Vagina (tissue), 2 donors: Measurements from ENCODE around the gene SLC10A7. TPM values are rescaled to one million over a fixed set of nuclear protein-coding genes. Genes with fewer than 3 reads are reported as not detected.

Experiments
- DNase-seq, 2 donors: peaks; one replicate each; pipeline ENCODE4 v3.0.0-alpha.2; 2017; ENCODE audit errors: extremely low spot score in 2 of 2
- H3K27ac ChIP-seq: fragments of 200-600 bp; sonication (generic); one replicate; pipeline ENCODE4 v1.5.1; 2019
- H3K27me3 ChIP-seq: fragments of 200-600 bp; sonication (generic); one replicate; pipeline ENCODE4 v1.5.1; 2019
- H3K36me3 ChIP-seq, 2 donors: fragments of 200-600 bp; sonication (generic); one replicate each; pipeline ENCODE4 v1.5.1; 2017 to 2019
- H3K4me1 ChIP-seq: fragments of 200-600 bp; sonication (generic); one replicate; pipeline ENCODE4 v1.5.1; 2019
- H3K4me3 ChIP-seq, 2 donors: fragments of 200-600 bp; sonication (generic); 1 replicate in 1 of 2; 2 replicates in 1 of 2; pipeline ENCODE4 v1.5.1; 2016 to 2019
- H3K9me3 ChIP-seq: fragments of 200-600 bp; sonication (generic); one replicate; pipeline ENCODE4 v1.5.1; 2019
- POLR2A ChIP-seq, 2 donors: fragments of 450-650 bp; IDR thresholded peaks; one replicate each; pipeline ENCODE4 v1.6.1; 2017; ENCODE audit warnings: antibody characterized with exemption in 2 of 2, mild to moderate bottlenecking in 2 of 2, moderate library complexity in 2 of 2
- POLR2AphosphoS5 ChIP-seq, 2 donors: sonication (generic); formaldehyde crosslinking; IDR thresholded peaks; one replicate each; pipeline ENCODE4 v1.9.0; 2017; ENCODE audit warnings: antibody characterized with exemption in 2 of 2, mild to moderate bottlenecking in 2 of 2, low read depth in 1 of 2; ENCODE audit not compliant: insufficient read depth in 1 of 2
- intact Hi-C: fragments of 100-400 bp; cut with DNase I; formaldehyde crosslinking; loops from one replicate; pipeline ENCODE4 v1.15.1; 2023
- total RNA-seq: library from RNA; depleted of rRNA; stranded (reverse); fragments of >200 nt; gene quantifications from one replicate; pipeline ENCODE4 v1.2.3, GENCODE V29; 2016
- TF ChIP-seq, protein P1 (sequence below), 3 experiments: fragments of 450-650 bp in 2 of 3; fragments of 200-600 bp in 1 of 3; sonication (generic) in 1 of 3; IDR thresholded peaks; one replicate each; pipeline ENCODE4 v1.5.1; 2017 to 2019; ENCODE audit warnings: antibody characterized with exemption in 3 of 3, mild to moderate bottlenecking in 2 of 3, moderate library complexity in 2 of 3

The SLC10A7 gene
- total RNA-seq, 1 donor from 2014 or later = 14.2 TPM

DNA sequence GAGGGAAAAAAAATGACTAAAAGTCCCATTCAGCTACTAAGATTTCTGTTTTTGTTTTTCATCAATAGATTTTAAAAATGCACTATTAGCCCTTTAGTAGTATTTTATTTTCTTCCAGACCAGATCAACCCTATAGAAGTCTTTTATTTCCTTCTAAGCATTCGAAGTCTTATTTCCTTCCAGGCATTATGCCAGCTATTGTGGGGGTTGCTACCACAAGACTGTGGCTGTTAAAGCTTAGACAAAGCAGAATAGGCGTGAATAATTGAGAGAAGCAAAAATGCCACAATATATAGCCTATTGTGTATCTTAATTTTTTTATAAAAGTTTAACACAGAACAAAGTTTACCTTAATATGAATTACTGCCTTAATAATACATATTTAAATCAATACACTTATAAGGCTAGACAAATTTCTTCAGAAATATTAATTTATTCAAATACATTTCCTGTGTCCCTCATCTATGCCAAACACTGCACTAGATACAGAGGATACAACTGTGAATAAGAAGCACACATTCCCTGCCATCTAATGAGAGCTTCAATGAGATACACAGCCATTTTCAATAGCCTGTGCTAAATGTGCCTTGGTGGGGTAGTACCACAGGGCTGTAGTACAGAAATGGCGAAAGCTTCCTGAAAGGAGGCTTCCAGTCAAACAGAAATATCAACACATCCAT lies 33.1 kb downstream of the SLC10A7 start:
- H3K9me3 ChIP-seq = no peaks in the 10 kb centered on the region
- H3K4me3 ChIP-seq = no peak overlapping the region
- no peak overlapping the region for H3K27ac ChIP-seq
- DNase-seq = no peak
- TF ChIP-seq POLR2AphosphoS5 (IDR thresholded peaks at IDR 0.05; ENCODE audit: insufficient read depth in 1 of 2, low read depth in 1 of 2) = no peak
- TF ChIP-seq, protein P1, sequence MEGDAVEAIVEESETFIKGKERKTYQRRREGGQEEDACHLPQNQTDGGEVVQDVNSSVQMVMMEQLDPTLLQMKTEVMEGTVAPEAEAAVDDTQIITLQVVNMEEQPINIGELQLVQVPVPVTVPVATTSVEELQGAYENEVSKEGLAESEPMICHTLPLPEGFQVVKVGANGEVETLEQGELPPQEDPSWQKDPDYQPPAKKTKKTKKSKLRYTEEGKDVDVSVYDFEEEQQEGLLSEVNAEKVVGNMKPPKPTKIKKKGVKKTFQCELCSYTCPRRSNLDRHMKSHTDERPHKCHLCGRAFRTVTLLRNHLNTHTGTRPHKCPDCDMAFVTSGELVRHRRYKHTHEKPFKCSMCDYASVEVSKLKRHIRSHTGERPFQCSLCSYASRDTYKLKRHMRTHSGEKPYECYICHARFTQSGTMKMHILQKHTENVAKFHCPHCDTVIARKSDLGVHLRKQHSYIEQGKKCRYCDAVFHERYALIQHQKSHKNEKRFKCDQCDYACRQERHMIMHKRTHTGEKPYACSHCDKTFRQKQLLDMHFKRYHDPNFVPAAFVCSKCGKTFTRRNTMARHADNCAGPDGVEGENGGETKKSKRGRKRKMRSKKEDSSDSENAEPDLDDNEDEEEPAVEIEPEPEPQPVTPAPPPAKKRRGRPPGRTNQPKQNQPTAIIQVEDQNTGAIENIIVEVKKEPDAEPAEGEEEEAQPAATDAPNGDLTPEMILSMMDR (IDR thresholded peaks at IDR 0.05) = no peak
- no peak for TF ChIP-seq POLR2A (IDR thresholded peaks at IDR 0.05)
- H3K4me1 ChIP-seq = no peaks in the 10 kb centered on the region
- H3K27me3 ChIP-seq = no peaks in the 10 kb centered on the region
- intact Hi-C loops = no loop called here
- H3K36me3 ChIP-seq = no peaks in the 10 kb centered on the region

DNA sequence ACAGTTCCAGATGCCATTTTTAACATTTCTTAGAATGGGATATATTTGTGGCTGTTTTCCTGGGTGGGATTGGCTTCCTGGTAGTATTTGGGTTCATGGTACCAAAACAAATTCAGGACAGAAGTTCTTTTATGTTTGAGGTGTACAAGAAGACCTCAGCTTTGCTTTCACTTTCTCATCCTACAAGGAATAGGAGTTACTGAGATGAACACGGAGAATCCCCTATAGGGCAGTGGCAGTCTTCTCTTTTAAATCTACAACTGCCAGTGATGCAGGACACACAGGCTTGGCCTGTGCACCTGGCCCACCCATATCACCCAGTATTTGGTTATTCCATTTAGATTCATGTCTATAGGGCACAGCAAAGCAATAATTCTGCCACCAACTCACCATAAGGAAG lies 35.2 kb downstream of the SLC10A7 start:
- no peaks in the 10 kb centered on the region for H3K27me3 ChIP-seq
- no peaks in the 10 kb centered on the region for H3K36me3 ChIP-seq
- TF ChIP-seq POLR2A (IDR thresholded peaks at IDR 0.05) = no peak
- no peak for TF ChIP-seq POLR2AphosphoS5 (IDR thresholded peaks at IDR 0.05; ENCODE audit: insufficient read depth in 1 of 2, low read depth in 1 of 2)
- TF ChIP-seq, protein P1 (IDR thresholded peaks at IDR 0.05) = no peak
- intact Hi-C loops = no loop called here
- no peak overlapping the region for H3K4me3 ChIP-seq
- H3K27ac ChIP-seq = no peak overlapping the region
- DNase-seq = no peak
- no peaks in the 10 kb centered on the region for H3K4me1 ChIP-seq
- H3K9me3 ChIP-seq = no peaks in the 10 kb centered on the region

GRCh38 chr4:146485968-146486367 lies 35.8 kb downstream of the SLC10A7 start:
- TF ChIP-seq POLR2AphosphoS5 (IDR thresholded peaks at IDR 0.05; ENCODE audit: insufficient read depth in 1 of 2, low read depth in 1 of 2) = no peak
- TF ChIP-seq, protein P1 (IDR thresholded peaks at IDR 0.05) = no peak
- no peak for TF ChIP-seq POLR2A (IDR thresholded peaks at IDR 0.05)
- Histone ChIP-seq H3K27me3 (no peaks in the 10 kb centered on the region), H3K9me3 (no peaks in the 10 kb centered on the region), H3K4me3 (no peak overlapping the region), H3K4me1 (no peaks in the 10 kb centered on the region), H3K36me3 (no peaks in the 10 kb centered on the region), H3K27ac (no peak overlapping the region)
- intact Hi-C loops = no loop called here
- no peak for DNase-seq

GRCh38 chr4:146482788-146483187 lies 39.0 kb downstream of the SLC10A7 start:
- no peaks in the 10 kb centered on the region for H3K27me3 ChIP-seq
- H3K9me3 ChIP-seq = no peaks in the 10 kb centered on the region
- no peak overlapping the region for H3K4me3 ChIP-seq
- TF ChIP-seq POLR2A (IDR thresholded peaks at IDR 0.05) = no peak
- no peak for DNase-seq
- intact Hi-C loops = no loop called here
- no peaks in the 10 kb centered on the region for H3K36me3 ChIP-seq
- no peak overlapping the region for H3K27ac ChIP-seq
- H3K4me1 ChIP-seq = no peaks in the 10 kb centered on the region

GRCh38 chr4:146481246-146481645 lies 40.5 kb downstream of the SLC10A7 start:
- H3K27ac ChIP-seq = no peak overlapping the region
- intact Hi-C loops = no loop called here
- TF ChIP-seq POLR2AphosphoS5 (IDR thresholded peaks at IDR 0.05; ENCODE audit: insufficient read depth in 1 of 2, low read depth in 1 of 2) (no peak), POLR2A (IDR thresholded peaks at IDR 0.05) (no peak)
- TF ChIP-seq, protein P1 (IDR thresholded peaks at IDR 0.05) = no peak
- H3K4me1 ChIP-seq = no peaks in the 10 kb centered on the region
- H3K4me3 ChIP-seq = no peak overlapping the region
- no peaks in the 10 kb centered on the region for H3K27me3 ChIP-seq
- H3K9me3 ChIP-seq = no peaks in the 10 kb centered on the region
- no peaks in the 10 kb centered on the region for H3K36me3 ChIP-seq
- no peak for DNase-seq
